ENCODE data around the gene CDH13. TPM values are rescaled to one million over a fixed set of nuclear protein-coding genes. Genes with fewer than 3 reads are reported as not detected.

The CDH13 gene
- total RNA-seq, 2 experiments from 2014 or later = not detected

DNA sequence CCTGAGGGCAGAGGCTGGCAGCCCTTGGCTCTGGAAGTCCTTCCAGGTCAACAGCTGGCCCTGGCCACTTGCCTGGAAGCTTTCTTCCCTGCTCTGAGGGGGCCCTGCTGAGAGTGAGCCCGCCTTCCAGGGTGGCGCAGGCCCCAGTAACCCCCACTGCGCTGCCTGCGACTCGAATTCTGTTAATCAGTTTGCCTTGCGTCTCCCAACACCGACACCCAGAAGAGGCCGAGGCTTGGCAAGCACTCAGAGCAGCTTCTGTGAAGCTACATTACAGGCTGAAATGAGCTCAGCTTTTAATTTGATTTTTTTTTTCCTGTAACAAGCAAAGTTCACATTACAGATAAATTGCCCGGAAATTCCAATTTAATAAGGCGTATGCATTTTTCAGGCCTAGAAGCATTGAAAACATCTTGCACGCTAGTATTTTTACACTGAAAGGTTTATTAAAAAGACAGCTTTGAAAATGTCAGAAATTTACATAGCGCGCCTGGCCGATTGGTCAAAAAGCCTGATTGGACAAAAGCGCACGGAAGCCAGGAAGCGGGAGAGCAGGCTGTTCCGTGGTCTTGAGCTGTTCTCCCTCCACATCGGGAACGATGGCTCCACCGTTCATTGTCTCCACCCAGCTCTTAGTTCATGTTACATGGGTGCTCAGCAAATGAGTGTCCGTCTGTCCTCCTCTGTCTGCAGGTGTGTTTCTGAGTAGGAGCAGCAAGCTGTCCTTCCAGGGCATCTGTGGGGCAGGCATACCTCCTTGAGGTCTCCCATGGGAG is 1115.5 kb downstream of the CDH13 start:
- intact Hi-C loops (cut with micrococcal nuclease; ENCODE audit: unreplicated experiment) = no loop called here

DNA sequence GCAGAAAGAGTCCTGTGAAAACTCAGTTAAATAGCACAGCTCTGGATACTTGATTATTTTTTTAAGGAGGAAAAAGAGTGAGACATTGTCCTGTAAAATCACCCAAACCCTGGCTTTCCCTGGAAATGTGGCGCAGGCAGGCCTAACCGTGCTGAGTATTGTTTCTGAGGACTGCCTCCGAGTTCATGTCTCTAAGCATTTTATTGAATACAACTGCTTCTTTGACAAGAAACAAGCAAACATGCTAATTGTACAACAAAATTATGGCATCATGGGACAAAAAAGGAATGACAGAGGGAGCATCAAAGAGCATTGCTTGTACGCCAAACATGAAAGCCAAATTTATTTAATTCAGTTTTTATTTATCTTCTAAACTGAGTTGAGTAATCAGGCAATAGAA is 1116.5 kb downstream of the CDH13 start:
- Histone ChIP-seq H3K4me3 (ENCODE audit: low read depth, low read length, poor library complexity, severe bottlenecking) (no peak overlapping the region), H4K20me1 (ENCODE audit: insufficient read depth, low read length) (no peaks in the 10 kb centered on the region), H2AFZ (ENCODE audit: low read length) (no peak overlapping the region), H3K27ac (ENCODE audit: low read depth, low read length, poor library complexity, severe bottlenecking) (no peak overlapping the region), H3K9me2 (ENCODE audit: insufficient read depth, low read length) (no peaks in the 10 kb centered on the region), H3K79me2 (ENCODE audit: insufficient read depth, low read depth, low read length) (no peaks in the 10 kb centered on the region), H3K9me3 (ENCODE audit: low read length) (no peaks in the 10 kb centered on the region), H3K36me3 (ENCODE audit: insufficient read depth, low read length) (no peaks in the 10 kb centered on the region), H3K4me1 (ENCODE audit: insufficient read depth, low read length, poor library complexity, severe bottlenecking) (no peaks in the 10 kb centered on the region), H3K4me2 (ENCODE audit: low read length) (no peak overlapping the region)
- POLR2A ChIA-PET = no interaction called here
- BruUV-seq (replicated peaks) = no TSS peak
- CTCF ChIA-PET (ENCODE audit: unreplicated experiment) = no interaction called here
- no peak for DNase-seq (ENCODE audit: low spot score)
- TF ChIP-seq, protein P1, sequence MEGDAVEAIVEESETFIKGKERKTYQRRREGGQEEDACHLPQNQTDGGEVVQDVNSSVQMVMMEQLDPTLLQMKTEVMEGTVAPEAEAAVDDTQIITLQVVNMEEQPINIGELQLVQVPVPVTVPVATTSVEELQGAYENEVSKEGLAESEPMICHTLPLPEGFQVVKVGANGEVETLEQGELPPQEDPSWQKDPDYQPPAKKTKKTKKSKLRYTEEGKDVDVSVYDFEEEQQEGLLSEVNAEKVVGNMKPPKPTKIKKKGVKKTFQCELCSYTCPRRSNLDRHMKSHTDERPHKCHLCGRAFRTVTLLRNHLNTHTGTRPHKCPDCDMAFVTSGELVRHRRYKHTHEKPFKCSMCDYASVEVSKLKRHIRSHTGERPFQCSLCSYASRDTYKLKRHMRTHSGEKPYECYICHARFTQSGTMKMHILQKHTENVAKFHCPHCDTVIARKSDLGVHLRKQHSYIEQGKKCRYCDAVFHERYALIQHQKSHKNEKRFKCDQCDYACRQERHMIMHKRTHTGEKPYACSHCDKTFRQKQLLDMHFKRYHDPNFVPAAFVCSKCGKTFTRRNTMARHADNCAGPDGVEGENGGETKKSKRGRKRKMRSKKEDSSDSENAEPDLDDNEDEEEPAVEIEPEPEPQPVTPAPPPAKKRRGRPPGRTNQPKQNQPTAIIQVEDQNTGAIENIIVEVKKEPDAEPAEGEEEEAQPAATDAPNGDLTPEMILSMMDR (conservative IDR thresholded peaks at IDR 0.05; ENCODE audit: low read length) = no peak
- no peak for TF ChIP-seq EZH2phosphoT487 (IDR thresholded peaks at IDR 0.05; ENCODE audit: borderline replicate concordance, low read depth, low read length)
- intact Hi-C loops (cut with micrococcal nuclease; ENCODE audit: unreplicated experiment) = no loop called here

More for the DNA sequence above, 1115.5 kb downstream of the CDH13 start:
- POLR2A ChIA-PET = interaction anchor here (0.5 kb wide), 1 partner anchor 49 kb away, joined by 3 read pairs; no protein-coding TSS in a partner anchor
- Histone ChIP-seq H3K4me2 (ENCODE audit: low read length) (no peak overlapping the region), H3K9me2 (ENCODE audit: insufficient read depth, low read length) (no peaks in the 10 kb centered on the region), H3K4me1 (ENCODE audit: insufficient read depth, low read length, poor library complexity, severe bottlenecking) (no peaks in the 10 kb centered on the region), H3K4me3 (ENCODE audit: low read depth, low read length, poor library complexity, severe bottlenecking) (no peak overlapping the region), H3K9me3 (ENCODE audit: low read length) (no peaks in the 10 kb centered on the region), H2AFZ (ENCODE audit: low read length) (no peak overlapping the region), H3K36me3 (ENCODE audit: insufficient read depth, low read length) (no peaks in the 10 kb centered on the region), H4K20me1 (ENCODE audit: insufficient read depth, low read length) (no peaks in the 10 kb centered on the region), H3K27ac (ENCODE audit: low read depth, low read length, poor library complexity, severe bottlenecking) (no peak overlapping the region), H3K79me2 (ENCODE audit: insufficient read depth, low read depth, low read length) (no peaks in the 10 kb centered on the region)
- TF ChIP-seq, protein P1 (conservative IDR thresholded peaks at IDR 0.05; ENCODE audit: low read length) = no peak
- DNase-seq (ENCODE audit: low spot score) = no peak
- no TSS peak for BruUV-seq (replicated peaks)
- CTCF ChIA-PET (ENCODE audit: unreplicated experiment) = no interaction called here

DNA sequence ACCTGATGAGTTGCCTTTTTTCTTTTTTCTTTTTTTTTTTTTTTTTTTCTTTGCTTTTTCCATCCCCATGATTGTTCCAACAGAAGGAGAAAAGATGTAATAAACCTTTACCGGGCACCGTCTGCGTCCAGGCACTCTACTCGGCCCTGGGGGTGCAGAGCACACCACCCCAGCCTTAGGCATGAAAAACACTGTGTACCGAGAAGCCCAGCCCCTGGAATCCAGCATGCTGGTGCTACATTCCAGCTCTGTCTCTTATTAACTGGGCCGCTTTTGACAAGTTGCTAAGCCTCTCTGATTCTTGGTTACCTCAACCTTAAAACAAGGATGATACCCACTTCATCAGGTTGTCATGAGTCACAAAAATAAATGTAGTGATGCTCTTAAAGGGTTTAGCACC is 1117.0 kb downstream of the CDH13 start:
- intact Hi-C loops (cut with micrococcal nuclease; ENCODE audit: unreplicated experiment) = no loop called here
- CTCF ChIA-PET (ENCODE audit: unreplicated experiment) = no interaction called here

More for the DNA sequence above, 1117.0 kb downstream of the CDH13 start:
- Histone ChIP-seq H3K27ac (ENCODE audit: low read depth, low read length, poor library complexity, severe bottlenecking) (no peak overlapping the region), H3K4me1 (ENCODE audit: insufficient read depth, low read length, poor library complexity, severe bottlenecking) (no peaks in the 10 kb centered on the region), H3K4me3 (ENCODE audit: low read depth, low read length, poor library complexity, severe bottlenecking) (no peak overlapping the region), H3K36me3 (ENCODE audit: insufficient read depth, low read length) (no peaks in the 10 kb centered on the region), H2AFZ (ENCODE audit: low read length) (no peak overlapping the region), H3K9me2 (ENCODE audit: insufficient read depth, low read length) (no peaks in the 10 kb centered on the region), H3K4me2 (ENCODE audit: low read length) (no peak overlapping the region), H4K20me1 (ENCODE audit: insufficient read depth, low read length) (no peaks in the 10 kb centered on the region), H3K79me2 (ENCODE audit: insufficient read depth, low read depth, low read length) (no peaks in the 10 kb centered on the region), H3K9me3 (ENCODE audit: low read length) (no peaks in the 10 kb centered on the region)
- POLR2A ChIA-PET = no interaction called here
- DNase-seq (ENCODE audit: low spot score) = no peak
- BruUV-seq (replicated peaks) = no TSS peak
- no peak for TF ChIP-seq EZH2phosphoT487 (IDR thresholded peaks at IDR 0.05; ENCODE audit: borderline replicate concordance, low read depth, low read length)
- TF ChIP-seq, protein P1 (conservative IDR thresholded peaks at IDR 0.05; ENCODE audit: low read length) = no peak

Data from OCI-LY7 (cell line).